Measurements from ENCODE around the gene NUDT14.

GRCh38 chr14:105143451-105144025 is 37.6 kb downstream of the NUDT14 start:
- TF ChIP-seq GATA2 (IDR thresholded peaks at IDR 0.05; ENCODE audit: low read depth, low read length) (no peak), GATA3 (IDR thresholded peaks at IDR 0.05; ENCODE audit: low read depth, low read length) (no peak)

All from SH-SY5Y (cell line).